Hematopoietic multipotent progenitor cell (in vitro differentiated cells): ENCODE results near the gene ZNF274. TPM values are rescaled to one million over a fixed set of nuclear protein-coding genes. Genes with fewer than 3 reads are reported as not detected.
"Not testable (repeated sequence)": the region's sequence is repeated elsewhere in the genome, so short reads cannot be mapped to it uniquely, and the experiment has no call there.

Source experiments
- DNase-seq, 3 donors: peaks; one replicate each; pipeline ENCODE4 v3.0.0-alpha.2; 2011 to 2015; ENCODE audit warnings: low read depth in 2 of 3, low spot score in 2 of 3
- total RNA-seq: library from RNA; depleted of rRNA; stranded (reverse); fragments of >200 nt; gene quantifications from one replicate; pipeline ENCODE4 v1.2.3, GENCODE V29; 2012

The ZNF274 gene
- total RNA-seq, 1 donor = 34.7 TPM

- DNase-seq = no peak
These were observed 26.7 kb downstream of the ZNF274 start for GRCh38 chr19:58209577-58209976.

- DNase-seq = no peak
These were observed 29.6 kb downstream of the ZNF274 start for GRCh38 chr19:58212336-58213074.

- no peak for DNase-seq
These were observed 30.2 kb downstream of the ZNF274 start for GRCh38 chr19:58213075-58213369.

GRCh38 chr19:58217069-58217481 is 34.2 kb downstream of the ZNF274 start:
- DNase-seq = no peak

- no peak for DNase-seq
These were observed 34.9 kb downstream of the ZNF274 start for GRCh38 chr19:58217607-58218391.

GRCh38 chr19:58218899-58219298 is 36.0 kb downstream of the ZNF274 start:
- DNase-seq = peak in 1 of 3 donors; percentile 32

- no peak for DNase-seq
These were observed 45.2 kb downstream of the ZNF274 start for GRCh38 chr19:58227964-58228584.

- DNase-seq = peak in 2 of 3 donors; percentile 55 to 63
These were observed 45.9 kb downstream of the ZNF274 start, which contains the start of gene ZNF544 for GRCh38 chr19:58228585-58229254. Gene ZNF544 (plus strand): TSS chr19:58228914. CDS start chr19:58244024, 15,110 bp downstream.

GRCh38 chr19:58229255-58229639 is 46.4 kb downstream of the ZNF274 start:
- peak in 2 of 3 donors; percentile 18 to 20 for DNase-seq

GRCh38 chr19:58237324-58237723 is 54.5 kb downstream of the ZNF274 start:
- DNase-seq = no peak

GRCh38 chr19:58243351-58243750 is 60.5 kb downstream of the ZNF274 start:
- no peak for DNase-seq

- no peak for DNase-seq
These were observed 66.0 kb downstream of the ZNF274 start for GRCh38 chr19:58248886-58249285.

GRCh38 chr19:58252102-58252685 is 69.3 kb downstream of the ZNF274 start:
- DNase-seq = peak in 1 of 3 donors; percentile 38

GRCh38 chr19:58258259-58258658 is 75.4 kb downstream of the ZNF274 start:
- not testable (repeated sequence) for DNase-seq

GRCh38 chr19:58261600-58261967 is 78.7 kb downstream of the ZNF274 start:
- no peak for DNase-seq

GRCh38 chr19:58261968-58262921 is 79.4 kb downstream of the ZNF274 start:
- no peak for DNase-seq

GRCh38 chr19:58262922-58263296 is 80.0 kb downstream of the ZNF274 start:
- no peak for DNase-seq
